ENCODE data around the gene ENO1. TPM values are rescaled to one million over a fixed set of nuclear protein-coding genes. Genes with fewer than 3 reads are reported as not detected.
"Not testable (repeated sequence)": the region's sequence is repeated elsewhere in the genome, so short reads cannot be mapped to it uniquely, and the experiment has no call there.

The ENO1 gene
- polyA plus RNA-seq, 4 donors = 849 to 946 (median 881) TPM

DNA sequence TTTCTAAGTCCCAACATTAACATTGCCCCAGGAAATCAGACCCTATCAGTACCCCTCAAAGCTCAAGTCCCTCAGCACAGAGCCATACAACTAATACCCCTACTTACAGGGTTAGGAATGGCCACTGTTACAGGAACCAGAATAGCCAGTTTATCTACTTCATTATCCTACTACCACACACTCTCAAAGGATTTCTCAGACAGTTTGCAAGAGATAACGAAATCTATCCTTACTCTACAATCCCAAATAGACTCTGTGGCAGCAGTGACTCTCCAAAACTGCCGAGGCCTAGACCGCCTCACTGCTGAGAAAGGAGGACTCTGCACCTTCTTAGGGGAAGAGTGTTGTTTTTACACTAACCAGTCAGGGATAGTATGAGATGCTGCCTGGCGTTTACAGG lies 19.0 kb upstream of the ENO1 start:
- DNase-seq (ENCODE audit: low read depth in 4 of 4, low spot score in 2 of 4) = not testable (repeated sequence)

DNA sequence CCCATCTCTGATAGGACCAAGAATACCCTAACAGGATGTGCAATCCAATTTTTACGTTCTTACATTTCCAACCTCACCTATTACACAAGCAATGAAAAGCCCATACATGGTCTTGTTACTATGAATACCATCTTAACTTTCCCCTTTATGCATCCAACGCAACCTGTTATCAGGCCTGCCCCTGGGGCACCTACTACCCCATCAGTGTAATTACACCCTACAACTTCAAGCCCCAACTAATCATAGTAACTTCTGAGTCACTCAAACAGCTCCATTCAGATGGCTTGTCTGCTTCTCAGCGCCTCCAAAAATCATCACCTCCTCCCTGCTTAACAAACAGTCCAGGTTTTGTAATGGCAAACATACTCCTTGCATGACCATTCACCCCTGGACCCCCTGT lies 18.3 kb upstream of the ENO1 start:
- not testable (repeated sequence) for DNase-seq (ENCODE audit: low read depth in 4 of 4, low spot score in 2 of 4)

DNA sequence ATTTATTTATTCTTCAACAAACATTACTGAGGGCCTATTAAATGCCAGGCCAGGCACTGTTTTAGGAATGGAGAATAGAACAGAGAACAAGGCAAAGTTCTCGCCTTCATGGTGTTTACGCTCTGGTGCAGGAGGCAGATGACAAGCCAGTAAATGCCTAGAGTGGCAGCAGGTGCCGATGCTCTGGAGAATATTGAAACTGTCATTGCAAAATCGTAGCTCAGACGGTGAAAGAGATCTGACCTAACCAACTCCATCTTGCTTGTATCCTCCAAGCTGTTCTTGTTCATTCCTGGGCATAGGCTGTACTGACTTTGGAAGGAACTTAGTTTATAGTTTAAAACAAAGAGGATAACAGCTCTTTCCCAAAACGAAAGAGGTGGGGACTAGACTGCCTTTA lies 13.5 kb upstream of the ENO1 start:
- DNase-seq (ENCODE audit: low read depth in 4 of 4, low spot score in 2 of 4) = no peak

DNA sequence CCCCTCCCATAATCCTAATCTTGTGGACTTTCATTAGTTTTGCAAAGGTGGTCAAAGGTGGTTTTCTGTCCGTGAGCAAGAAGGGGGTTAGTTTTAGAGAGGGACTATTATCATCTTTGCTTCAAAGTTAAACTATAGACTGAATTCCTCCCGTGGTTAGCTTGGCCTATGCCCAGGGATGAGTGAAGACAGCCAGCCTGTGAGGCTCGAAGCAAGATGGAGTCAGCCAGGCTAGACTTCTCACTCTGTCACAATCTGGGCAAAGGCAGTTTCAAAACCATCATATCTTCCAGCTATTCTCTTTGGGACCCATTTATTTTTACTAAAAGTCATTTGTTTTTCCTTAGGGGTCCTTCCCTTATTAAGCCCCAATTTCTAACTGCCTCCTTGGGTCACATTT lies 12.9 kb upstream of the ENO1 start:
- no peak for DNase-seq (ENCODE audit: low read depth in 4 of 4, low spot score in 2 of 4)

DNA sequence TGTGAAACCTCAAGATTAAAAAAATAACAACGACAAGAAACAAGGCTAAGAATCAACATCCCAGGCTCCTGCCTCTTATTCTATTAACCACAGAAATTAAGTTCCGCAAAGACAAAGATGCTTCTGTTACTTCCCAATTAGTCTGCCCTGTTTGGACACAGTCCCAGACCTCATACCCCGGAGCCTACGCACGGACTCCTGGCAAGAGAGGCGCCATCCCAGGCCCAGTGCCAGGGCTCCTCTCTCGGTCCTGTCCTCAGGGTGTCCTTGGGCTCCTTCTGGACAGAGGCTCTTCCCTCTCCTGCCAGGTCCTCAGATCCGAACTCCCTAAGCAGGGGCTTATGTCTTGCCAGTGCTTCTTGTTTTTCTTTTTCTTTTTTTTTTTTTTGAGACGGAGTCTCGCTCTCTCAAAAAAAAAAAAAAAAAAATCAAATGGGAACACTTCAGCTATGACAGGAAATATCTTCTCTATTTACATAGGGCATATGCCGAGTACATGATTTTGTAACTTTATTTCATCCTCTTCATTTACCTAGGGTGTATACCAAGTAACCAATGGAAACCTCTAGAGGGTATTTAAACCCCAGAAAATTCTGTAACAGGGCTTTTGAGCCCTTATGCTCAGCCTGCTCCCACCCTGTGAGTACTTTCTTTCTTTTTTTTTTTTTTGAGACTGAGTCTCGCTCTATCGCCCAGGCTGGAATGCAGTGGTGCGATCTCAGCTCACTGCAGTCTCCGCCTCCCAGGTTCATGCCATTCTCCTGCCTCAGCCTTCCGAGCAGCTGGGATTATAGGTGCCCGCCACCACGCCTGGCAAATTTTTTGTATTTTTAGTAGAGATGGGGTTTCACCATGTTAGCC lies 11.7 kb upstream of the ENO1 start:
- no peak for DNase-seq (ENCODE audit: low read depth in 4 of 4, low spot score in 2 of 4)

DNA sequence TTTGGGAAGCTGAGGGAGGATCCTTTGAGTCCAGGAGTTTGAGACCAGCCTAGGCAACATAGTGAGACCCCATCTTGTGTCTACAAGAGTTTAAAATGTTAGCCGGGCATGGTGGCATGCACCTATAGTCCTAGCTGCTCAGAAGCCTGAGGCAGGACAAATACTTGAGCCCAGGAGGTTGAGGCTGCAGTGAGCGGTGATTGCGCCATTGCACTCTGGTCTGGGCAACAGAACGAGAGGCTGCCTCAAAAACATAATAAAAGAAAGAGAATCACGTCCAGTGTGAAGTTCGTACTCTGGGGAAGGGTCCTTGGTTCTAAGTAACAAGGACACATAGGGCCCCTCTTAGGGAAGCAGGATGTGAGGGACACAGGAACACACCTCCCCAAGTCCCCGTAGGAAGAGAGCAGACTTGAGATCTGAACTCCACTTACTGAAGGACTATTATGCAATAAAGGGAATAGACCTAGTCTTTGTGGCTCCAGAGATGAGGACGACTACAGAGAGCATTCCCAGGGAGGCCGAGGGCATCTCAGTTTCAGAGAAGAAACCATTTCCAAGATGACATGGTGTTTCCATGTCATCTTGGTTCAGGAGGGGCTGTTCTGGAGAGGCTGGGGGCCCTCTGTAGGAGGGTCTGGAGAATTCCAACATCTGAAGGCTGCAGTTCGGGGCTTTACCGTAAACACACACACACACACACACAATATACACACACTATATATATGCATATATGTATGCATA lies 10.8 kb upstream of the ENO1 start:
- DNase-seq (ENCODE audit: low read depth in 4 of 4, low spot score in 2 of 4) = no peak

DNA sequence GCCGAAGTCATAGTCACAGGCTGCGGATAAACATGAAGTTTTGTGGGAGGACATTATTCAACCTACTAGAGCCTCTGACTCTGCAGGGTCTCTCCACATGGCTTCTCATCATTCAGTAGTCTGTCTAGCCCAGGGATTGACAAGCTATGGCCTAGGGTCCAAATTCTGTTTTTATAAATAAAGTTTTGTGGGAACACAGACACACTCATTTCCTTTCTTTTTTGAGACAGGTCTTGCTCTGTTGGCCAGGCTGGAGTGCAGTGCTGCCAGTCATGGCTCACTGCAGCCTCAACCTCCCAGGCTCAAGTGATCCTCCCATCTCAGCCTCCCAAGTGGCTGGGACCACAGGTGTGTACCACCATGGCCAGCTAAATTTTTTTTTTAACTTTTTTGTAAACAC lies 8.1 kb upstream of the ENO1 start:
- DNase-seq (ENCODE audit: low read depth in 4 of 4, low spot score in 2 of 4) = no peak

DNA sequence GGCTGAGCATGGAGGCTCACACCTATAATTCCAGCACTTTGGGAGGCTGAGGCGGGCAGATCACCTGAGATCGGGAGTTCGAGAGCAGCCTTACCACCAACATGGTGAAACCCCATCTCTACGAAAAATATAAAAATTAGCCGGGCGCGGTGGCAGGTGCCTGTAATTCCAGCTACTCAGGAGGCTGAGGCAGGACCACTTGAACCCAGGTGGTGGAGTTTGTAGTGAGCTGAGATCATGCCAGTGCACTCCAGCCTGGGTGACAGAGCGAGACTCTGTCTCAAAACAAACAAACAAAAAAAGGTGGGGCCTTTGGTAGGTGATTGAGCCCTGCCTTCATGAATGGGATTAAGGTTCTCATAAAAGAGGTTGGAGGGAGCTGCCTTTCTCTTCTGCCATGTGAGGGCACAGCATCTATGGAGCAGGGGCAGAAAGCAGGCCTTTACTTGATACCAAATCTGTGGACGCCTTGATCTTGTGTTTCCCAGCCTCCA lies 7.6 kb upstream of the ENO1 start:
- not testable (repeated sequence) for DNase-seq (ENCODE audit: low read depth in 4 of 4, low spot score in 2 of 4)

DNA sequence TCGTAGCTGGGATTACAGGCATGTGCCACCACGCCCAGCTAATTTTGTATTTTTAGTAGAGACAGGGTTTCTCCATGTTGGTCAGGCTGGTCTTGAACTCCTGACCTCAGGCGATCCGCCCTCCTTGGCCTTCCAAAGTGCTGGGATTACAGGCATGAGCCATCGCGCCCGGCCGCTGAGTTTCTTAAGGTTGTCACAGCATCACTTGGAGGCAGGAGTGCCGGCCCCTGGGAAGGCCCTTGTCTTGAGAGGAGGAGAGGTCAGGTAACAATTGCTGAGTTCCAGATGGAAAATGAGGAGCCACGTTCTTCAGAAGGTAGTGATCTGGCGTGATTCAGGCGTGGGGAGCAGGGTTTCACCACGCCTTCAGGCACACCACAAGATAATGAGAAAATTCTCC lies 5.6 kb upstream of the ENO1 start:
- not testable (repeated sequence) for DNase-seq (ENCODE audit: low read depth in 4 of 4, low spot score in 2 of 4)

DNA sequence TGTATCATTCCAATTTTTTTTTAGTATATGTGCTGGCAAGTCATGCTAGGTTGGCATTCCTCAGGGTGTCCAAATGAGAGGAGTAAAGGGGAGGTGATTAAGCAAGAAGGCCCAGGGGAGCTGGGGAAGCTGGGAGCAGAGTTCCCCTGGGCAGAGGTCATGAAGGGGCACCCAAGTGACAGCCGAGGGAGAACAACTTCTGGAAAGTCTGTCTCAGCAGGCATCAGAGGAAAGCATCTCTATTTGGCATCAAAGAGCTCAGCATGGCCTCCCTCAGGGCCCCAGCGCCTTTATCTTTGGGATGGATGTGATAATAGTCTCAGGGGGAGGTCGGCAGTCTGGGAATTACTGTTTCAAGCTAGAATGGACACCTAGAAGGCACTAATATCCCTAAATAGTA lies 5.0 kb upstream of the ENO1 start:
- no peak for DNase-seq (ENCODE audit: low read depth in 4 of 4, low spot score in 2 of 4)

DNA sequence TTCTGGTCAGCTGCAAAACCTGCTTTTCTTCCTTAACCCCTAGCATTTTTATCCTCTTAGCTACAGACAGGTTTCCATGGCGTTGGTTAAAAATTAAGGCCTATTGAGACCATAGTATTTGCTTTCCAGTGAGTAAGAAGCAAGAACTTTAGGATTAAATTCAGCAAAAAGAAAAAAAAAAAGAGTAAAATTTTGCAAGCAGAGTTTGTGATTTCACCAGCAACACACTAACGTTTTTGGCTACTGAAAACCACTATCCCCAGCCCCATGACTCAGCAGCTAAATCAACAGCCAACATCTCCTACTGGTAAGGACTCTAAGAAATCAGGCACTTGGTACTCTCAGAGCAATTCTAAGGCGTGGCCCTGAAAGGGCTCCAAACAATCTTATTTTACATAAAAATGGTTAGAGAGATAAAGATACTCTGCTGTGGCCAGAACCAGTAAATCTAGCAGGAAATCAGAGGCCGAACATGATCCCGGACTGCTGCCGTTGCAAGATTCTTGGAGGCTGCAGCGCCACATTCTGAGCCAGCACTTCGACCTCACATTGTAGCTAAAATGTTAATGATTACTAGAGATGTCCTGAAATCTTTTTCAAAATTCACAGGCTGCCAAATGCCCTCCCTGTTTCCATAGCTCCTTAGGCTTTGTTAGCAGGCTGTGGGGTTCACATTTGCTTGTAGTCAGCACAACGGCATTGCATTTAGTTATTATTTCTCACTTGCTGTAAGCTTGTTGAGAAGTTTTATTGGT lies 1.6 kb upstream of the ENO1 start:
- DNase-seq (ENCODE audit: low read depth in 4 of 4, low spot score in 2 of 4) = peak in 1 of 4 donors; percentile 34

DNA sequence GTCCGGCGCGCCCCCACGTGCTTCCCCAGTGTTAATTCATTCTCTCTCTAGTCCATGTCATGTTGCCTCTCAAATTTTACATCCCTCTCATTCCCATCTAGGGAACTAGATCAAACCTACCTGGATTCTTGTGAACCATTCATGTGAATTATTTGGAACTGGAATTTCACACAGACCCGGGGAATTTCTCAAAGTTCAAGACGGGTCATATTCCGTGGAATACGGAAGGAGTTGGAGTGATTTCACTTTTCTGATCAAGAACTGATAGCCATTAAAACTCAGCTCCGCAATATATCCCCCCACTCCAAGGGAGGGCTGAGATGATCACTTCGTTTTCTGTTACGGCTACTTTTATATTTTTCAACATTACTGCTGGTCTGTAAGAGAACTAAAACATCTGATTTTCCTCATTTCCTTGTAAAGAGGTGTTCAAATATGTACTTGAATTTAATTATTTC lies 1.0 kb upstream of the ENO1 start:
- no peak for DNase-seq (ENCODE audit: low read depth in 4 of 4, low spot score in 2 of 4)

DNA sequence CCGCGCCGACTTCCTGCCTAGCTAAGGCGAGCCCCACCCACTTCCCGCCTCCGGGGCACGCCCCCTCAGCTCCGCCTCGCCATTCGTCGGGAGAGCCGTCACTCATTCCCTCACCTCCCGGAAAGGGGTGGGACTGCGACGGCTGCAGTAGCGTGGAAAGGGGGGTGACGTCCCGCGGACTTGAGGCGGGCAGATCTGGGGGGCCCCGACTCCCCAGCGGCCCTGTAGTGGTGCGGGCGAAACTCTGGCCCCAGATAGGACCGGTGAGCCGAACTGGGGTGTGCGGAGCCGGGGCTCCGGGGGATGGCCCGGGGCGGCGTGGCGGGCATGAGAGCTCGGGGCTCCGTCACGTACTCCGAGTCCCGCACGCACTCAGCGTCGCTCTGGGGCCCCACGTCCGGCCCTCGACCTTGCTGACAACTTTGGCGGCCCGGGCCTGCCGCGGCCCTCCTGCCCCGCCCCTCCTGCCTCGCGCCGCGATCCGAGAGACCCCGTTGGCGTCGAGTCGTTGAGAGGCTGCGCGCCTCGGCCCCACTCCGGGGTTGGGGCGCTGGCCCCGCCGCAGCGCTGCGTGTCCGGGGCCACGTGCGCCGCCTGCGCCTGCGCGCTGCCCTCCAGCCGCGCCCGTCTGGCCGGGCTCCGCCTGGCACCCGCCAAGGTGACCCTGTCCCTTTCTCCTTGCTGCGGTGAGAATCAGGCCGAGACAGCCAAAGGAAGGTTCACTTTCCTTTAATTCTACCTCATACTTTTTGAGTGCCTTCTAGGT lies 395 bp upstream of the ENO1 start:
- peak; percentile 92 to 98 (median 94) for DNase-seq (ENCODE audit: low read depth in 4 of 4, low spot score in 2 of 4)

DNA sequence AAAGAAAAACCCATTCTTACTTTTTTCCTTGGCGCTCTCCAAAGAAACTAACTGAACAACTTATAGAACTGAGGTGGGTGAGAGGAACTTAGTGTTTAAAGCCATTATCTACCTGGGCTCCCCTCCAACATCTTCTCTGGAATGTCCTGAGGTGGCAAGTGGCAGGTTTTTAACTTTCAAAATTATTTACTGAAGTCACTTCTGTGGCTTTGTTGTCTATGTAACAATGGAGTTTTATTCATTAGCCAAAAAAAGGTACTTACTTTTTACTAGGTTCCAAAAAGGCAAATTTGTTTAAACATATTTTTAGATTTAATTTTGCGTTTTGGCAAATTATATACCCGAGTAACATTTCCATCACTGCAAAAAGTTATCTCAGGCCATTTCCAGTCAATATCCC lies 2.4 kb downstream of the ENO1 start:
- no peak for DNase-seq (ENCODE audit: low read depth in 4 of 4, low spot score in 2 of 4)

DNA sequence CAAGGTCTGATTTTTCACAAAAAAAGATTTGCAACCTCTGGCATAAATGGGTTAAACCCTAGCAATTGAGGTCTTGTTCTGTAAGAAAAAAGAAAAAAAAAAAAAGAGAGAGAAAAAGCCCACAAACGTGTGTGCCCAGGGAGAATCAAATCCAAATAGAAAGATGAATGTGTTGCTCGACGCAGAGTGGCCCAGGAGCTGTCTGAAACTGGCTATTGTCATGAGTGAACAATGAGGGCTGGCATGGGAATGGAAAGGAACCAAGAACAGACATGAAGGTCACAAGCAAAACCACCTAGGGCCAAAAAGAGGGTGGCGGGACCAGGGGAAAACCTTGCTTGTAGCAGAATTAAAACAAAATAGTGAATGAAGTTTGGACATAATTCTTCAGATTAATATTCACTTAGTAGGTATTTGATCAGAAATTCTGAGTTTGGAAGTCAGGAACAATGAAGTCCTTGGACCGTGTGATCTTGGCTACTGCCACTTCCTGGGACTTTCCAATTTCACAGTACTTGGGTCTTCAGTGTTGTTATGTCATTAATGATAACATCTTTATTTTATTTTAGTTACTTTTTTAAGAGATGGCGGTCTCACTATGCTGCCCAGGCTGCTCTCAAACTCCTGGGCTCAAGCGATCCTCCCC lies 3.1 kb downstream of the ENO1 start:
- DNase-seq (ENCODE audit: low read depth in 4 of 4, low spot score in 2 of 4) = no peak

DNA sequence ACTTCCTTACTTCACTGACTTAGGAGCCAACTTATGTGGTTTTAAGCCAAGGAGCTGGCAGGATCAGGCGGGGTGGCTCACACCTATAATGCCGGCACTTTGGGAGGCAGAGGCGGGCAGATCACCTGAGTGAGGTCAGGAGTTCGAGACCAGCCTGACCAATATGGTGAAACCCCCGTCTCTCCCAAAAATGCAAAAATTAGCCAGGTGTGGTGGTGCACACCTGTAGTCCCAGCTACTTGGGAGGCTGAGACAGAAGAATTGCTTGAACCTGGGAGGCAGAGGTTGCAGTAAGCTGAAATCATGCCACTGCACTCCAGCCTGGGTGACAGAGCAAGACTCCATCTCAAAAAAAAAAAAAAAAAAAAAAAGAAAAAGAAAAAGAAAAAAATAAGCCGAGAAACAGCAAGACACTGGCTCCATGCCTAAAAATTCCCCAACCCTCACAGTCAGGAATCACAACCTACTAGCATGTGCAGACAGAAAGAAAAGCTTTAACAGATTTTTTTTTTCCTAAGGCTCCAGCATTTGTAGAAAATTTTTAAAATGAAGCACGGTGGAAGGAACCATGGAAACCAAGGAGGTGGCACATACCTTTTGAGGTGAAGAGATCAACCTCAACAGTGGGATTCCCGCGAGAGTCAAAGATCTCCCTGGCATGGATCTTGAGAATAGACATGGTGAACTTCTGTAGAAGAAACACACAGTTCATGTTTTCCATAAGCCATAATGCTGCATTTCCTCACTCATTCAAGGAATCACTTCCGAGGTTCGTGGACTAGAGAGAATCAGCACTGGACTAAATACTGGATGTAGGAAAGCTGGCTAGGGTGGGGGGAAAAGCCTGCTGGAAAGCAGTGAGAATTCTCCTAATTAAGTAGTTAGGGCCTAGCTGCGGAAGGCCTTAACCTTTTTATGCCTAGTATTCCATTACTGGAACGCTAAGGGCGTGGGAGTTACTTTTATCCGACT lies 4.0 kb downstream of the ENO1 start:
- DNase-seq (ENCODE audit: low read depth in 4 of 4, low spot score in 2 of 4) = no peak

DNA sequence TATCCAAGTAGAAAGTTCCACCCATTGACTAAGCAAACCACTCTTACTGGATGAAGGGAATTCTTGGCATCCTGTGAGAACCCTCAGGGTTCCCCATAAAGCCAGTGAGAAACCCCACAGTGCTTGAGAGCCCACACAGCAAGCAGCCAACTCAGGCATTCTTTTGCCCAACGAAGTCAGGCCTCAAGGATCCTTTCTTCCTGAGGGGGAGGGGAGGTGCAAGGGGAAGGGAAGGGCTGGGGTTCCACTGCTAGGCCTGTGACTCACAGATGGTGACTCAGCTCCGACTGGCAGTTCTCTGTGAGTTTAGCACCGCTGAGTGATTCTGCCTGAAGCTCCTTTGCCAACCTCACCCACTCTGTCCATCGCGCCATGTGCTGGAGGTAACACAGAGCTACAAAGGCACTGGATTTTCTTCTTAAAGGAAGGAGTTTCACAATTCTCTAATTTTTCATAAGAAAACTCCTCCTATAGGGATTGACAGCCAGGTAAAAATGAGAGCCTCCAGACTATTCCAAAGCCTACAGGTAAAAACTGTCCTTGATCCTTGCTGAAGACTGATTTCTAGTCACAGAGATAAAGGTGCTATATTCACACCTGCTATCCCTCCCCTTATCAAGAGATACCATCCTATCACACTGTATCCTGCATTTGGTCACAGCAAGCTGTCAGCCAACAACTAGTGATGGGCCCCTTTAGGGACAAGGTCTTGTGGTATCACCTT lies 4.8 kb downstream of the ENO1 start:
- DNase-seq (ENCODE audit: low read depth in 4 of 4, low spot score in 2 of 4) = no peak

DNA sequence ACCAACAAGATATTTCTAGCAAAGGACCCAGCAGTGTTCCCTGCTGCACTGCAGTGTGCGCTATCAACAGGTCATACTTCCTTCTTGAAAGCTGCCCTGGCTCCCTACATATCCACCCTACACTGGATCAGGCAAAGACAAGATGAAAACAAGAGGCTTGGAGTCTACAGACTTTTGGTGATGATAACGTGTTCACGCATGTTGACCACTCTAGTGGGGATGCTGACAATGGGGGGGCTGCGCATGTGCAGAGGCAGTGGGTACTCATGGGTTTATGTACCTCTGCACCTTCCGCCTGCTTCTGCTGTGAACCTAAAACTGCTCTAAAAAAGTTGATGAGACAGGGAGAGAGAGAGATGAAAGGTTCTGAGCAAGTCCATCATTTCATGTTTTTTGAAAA lies 5.5 kb downstream of the ENO1 start:
- no peak for DNase-seq (ENCODE audit: low read depth in 4 of 4, low spot score in 2 of 4)

All from left renal cortex interstitium (tissue), 4 donors.